Activated CD4-positive, alpha-beta T cell treated with anti-CD3 and anti-CD28 coated beads, Interleukin-2, amount 50 U/mL, for 1 hour (primary cell): ENCODE measurements around the gene ATXN1.
"Not testable (repeated sequence)": the region's sequence is repeated elsewhere in the genome, so short reads cannot be mapped to it uniquely, and the experiment has no call there.

Source experiments
- DNase-seq: peaks from one replicate; pipeline ENCODE4 v3.0.0-alpha.2; 2020

The ATXN1 gene

DNA sequence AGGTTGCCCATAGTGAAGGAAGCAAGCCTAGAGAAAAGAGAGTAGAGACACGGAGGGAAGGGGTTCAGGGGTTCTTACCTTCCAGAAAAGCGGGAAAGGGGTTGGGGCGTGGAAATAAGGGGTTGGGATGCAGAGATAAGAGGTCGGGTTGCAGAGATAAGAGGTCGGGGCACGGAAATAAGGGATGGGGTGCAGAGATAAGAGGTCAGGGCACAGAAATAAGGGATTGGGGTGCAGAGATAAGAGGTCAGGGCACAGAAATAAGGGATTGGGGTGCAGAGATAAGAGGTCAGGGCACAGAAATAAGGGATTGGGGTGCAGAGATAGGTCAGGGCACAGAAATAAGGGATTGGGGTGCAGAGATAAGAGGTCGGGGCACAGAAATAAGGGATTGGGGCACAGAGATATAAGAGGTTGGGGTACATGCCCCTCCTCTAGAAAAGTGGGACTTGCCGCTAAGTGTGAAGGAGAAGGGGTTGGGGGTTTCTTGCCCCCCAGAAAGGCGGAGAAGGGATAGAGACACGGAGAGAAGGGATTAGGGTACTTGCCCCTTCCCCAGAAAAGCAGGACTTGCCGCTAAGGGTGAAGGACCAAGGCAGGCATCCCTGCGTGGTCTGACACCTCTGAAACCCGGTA lies 497.7 kb downstream of the ATXN1 start:
- not testable (repeated sequence) for DNase-seq

DNA sequence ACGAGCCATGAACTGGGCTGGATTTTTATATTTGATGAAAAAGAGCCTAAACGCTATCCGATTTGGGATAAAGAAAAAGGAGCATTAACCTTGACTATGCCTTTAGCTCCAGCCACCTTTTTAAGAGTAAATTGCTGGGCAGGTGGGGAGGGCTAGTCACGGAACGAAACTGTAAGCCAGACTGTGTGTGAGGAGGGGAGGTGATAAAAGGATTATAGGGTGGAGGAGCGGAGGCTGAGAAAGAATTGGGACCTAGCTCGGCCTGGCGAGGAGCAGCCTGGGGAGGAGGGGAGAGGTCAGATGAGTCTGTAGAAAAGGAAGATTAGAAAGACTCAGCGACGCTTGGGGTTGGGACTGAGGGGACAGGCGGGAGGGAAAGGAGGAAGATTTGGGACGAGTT lies 498.5 kb downstream of the ATXN1 start:
- DNase-seq, result not testable (repeated sequence)

GRCh38 chr6:16260602-16261001 lies 500.7 kb downstream of the ATXN1 start:
- DNase-seq, result not testable (repeated sequence)

DNA sequence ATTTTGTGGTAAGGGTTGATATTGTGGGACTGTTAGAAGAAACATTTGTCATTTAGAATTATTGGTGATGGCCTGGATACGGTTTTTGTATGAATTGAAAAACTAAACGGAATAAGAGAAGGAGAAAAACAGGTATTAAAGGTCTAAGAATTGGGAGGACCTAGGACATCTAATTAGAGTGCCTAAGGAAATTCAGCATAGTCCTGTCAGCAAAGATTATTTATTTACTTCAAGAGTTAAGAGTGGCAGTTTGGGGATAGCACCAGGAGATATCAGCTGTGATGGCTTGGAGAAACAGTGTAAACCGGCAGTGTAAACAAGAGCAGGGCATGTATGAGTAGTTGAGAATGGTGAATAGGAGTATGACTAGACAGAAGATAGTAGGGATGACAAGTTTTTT lies 501.7 kb downstream of the ATXN1 start:
- DNase-seq, result not testable (repeated sequence)

DNA sequence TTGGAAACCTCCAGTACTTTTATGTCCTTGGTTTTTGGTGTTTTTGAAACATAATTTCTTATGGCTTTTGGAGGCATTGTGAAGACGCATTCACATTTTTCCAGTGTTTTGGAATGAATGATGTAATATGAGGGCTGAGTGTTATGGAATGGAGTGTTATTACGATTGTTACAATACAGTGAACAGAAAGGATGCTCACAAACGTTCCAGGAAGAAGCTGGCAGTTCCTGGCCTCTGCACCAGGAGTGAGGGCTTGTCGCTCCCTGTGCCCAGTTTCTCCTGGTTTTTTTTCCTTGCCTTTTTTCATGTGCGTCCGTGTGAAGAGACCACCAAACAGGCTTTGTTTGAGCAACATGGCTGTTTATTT lies 502.6 kb downstream of the ATXN1 start:
- no peak for DNase-seq

GRCh38 chr6:16257999-16258708 lies 503.1 kb downstream of the ATXN1 start:
- no peak for DNase-seq

DNA sequence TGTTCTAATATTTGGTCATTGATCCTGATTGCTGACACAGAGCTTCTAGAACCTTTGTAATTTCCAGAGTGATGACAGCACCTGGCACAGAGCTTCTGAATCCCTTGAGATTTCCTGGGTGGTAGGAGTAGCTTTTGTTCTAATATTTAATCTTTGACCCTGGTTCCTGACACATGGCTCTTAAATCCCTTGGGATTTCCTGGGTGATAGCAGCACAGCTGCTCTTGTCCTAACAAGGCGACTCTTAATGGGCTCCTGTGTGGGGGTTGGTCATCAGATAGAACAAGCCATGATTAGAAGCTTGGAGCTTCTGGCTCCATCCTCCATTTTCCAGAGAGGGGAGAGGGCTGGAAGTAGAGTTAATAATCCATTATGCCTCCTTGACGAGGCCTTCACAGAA lies 504.5 kb downstream of the ATXN1 start:
- no peak for DNase-seq

- DNase-seq, result no peak
Measured at GRCh38 chr6:16254535-16254934, 506.7 kb downstream of the ATXN1 start.

DNA sequence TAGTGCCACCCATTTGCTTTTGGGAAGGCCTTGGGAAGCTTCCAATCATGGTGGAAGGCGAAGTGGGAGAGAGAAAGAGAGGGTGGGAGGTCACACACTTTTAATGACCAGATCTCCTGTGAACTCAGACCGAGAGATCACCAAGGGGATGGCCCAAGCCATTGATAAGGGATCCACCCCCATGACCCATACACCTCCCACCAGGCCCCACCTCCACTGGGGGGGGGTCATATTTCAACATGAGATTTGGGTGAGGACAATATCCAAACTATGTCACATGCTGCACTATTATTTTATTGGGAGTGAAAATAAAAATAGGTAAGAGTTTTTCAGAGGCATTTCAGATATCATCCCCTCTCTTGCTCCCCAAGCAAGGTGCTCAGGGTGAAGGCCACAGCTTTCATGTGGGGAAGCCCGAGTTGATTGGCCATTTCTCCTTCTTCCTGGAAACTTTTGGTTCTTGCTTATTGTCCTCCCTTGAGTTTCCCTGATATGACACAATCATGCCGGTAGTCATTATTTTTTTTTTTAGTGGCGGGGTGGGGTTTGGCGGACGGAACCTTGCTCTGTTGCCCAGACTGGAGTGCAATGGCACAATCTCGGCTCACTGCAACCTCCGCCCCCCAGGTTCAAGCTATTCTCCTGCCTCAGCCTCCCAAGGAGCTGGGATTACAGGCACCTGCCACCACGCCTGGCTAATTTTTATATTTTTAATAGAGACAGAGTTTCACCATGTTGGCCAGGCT lies 507.7 kb downstream of the ATXN1 start:
- no peak for DNase-seq

GRCh38 chr6:16252686-16253299 lies 508.5 kb downstream of the ATXN1 start:
- DNase-seq, result no peak

DNA sequence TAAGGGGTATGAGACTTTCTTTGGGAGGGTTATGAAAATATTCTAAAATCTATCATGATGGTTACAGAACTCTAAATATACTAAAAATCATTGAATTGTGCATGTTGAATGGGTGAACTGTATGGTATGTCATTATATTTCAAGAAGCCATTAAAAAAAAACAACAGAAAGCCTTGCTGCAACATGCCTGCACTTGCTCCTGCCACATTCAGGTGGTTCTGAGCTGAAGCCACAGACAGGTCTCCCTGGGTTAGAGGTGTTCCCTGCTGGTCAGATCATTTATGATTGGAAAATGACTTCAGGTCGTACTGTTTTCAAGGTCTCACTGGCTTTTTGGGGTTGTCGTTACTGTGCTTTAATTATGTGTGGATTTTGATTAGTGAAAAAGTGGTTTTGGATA lies 509.6 kb downstream of the ATXN1 start:
- DNase-seq, result no peak

- no peak for DNase-seq
Measured at GRCh38 chr6:16249971-16250370, 511.3 kb downstream of the ATXN1 start.
